Upper lobe of left lung (tissue), 4 donors: ENCODE results near the gene CLK4.

Experiments used
- POLR2A ChIP-seq, 4 donors: fragments of 450-650 bp; IDR thresholded peaks; one replicate each; pipeline ENCODE4 v1.5.1; 2016 to 2017; ENCODE audit warnings: antibody characterized with exemption in 4 of 4, mild to moderate bottlenecking in 2 of 4
- TF ChIP-seq, protein P1 (sequence below), 6 experiments: fragments of 450-650 bp in 4 of 6; fragments of 200-600 bp in 2 of 6; sonication (generic) in 2 of 6; IDR thresholded peaks; one replicate each; pipeline ENCODE4 v1.5.1; 2016 to 2019; ENCODE audit warnings: antibody characterized with exemption in 6 of 6

DNA sequence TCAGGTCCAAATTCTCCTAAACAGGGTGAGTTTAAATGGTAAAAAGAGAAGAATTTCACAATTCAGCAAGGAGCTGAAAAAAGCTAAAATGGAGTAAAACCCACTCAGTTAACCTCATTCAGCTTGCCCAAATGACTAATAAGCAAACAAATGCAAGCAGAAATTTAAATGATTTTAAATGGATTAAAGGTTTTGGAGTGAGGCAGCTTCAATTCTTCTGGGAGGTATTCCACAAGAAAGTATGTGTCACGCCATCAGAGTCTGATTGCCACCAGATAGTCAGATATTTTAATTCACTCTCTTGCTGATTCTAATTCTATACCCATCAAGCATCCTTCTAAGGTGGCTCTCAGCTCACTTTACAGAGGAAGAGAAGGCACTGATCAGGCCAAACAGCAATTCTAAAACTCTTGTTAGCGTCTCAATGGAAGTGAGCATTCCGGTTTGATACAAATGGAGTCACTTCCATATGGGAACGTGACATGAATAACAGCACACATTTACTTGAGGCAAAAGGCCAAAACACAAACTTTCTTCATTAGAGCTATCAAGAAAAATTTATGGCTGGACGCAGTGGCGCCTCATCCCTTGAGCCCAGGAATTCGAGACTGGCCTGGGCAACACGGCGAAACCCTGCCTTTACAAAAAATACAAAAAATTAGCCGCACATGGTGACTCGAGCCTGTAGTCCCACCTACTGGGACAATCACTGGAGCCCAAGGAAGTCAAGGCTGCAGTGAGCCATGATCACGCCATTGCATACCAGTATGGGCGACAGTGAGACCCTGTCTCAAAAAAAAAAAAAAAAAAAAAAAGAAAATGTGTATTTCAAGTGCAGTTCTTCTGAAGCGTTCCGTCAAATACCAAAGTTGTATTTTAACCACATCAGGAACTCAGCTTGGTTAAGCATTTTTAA is 2.0 kb downstream of the CLK4 start:
- TF ChIP-seq, protein P1, sequence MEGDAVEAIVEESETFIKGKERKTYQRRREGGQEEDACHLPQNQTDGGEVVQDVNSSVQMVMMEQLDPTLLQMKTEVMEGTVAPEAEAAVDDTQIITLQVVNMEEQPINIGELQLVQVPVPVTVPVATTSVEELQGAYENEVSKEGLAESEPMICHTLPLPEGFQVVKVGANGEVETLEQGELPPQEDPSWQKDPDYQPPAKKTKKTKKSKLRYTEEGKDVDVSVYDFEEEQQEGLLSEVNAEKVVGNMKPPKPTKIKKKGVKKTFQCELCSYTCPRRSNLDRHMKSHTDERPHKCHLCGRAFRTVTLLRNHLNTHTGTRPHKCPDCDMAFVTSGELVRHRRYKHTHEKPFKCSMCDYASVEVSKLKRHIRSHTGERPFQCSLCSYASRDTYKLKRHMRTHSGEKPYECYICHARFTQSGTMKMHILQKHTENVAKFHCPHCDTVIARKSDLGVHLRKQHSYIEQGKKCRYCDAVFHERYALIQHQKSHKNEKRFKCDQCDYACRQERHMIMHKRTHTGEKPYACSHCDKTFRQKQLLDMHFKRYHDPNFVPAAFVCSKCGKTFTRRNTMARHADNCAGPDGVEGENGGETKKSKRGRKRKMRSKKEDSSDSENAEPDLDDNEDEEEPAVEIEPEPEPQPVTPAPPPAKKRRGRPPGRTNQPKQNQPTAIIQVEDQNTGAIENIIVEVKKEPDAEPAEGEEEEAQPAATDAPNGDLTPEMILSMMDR (IDR thresholded peaks at IDR 0.05): no peak
- TF ChIP-seq POLR2A (IDR thresholded peaks at IDR 0.05): no peak
